Testis (tissue), 2 donors: ENCODE results near the gene RIPOR3.

Experiments used
- POLR2A ChIP-seq: fragments of 450-650 bp; IDR thresholded peaks from one replicate; pipeline ENCODE4 v1.6.1; 2017; ENCODE audit warnings: antibody characterized with exemption, mild to moderate bottlenecking, moderate library complexity
- TF ChIP-seq, protein P1 (sequence below), 3 experiments: fragments of 450-650 bp in 2 of 3; fragments of 200-600 bp in 1 of 3; sonication (generic) in 1 of 3; IDR thresholded peaks; one replicate each; pipeline ENCODE4 v1.5.1; 2016 to 2019; ENCODE audit warnings: antibody characterized with exemption in 3 of 3, mild to moderate bottlenecking in 2 of 3, moderate library complexity in 1 of 3

GRCh38 chr20:50584687-50585086 is 106.7 kb downstream of the RIPOR3 start:
- TF ChIP-seq, protein P1, sequence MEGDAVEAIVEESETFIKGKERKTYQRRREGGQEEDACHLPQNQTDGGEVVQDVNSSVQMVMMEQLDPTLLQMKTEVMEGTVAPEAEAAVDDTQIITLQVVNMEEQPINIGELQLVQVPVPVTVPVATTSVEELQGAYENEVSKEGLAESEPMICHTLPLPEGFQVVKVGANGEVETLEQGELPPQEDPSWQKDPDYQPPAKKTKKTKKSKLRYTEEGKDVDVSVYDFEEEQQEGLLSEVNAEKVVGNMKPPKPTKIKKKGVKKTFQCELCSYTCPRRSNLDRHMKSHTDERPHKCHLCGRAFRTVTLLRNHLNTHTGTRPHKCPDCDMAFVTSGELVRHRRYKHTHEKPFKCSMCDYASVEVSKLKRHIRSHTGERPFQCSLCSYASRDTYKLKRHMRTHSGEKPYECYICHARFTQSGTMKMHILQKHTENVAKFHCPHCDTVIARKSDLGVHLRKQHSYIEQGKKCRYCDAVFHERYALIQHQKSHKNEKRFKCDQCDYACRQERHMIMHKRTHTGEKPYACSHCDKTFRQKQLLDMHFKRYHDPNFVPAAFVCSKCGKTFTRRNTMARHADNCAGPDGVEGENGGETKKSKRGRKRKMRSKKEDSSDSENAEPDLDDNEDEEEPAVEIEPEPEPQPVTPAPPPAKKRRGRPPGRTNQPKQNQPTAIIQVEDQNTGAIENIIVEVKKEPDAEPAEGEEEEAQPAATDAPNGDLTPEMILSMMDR (IDR thresholded peaks at IDR 0.05) = no peak
- no peak for TF ChIP-seq POLR2A
